H1 (cell line): ENCODE measurements around the gene ZNF423. TPM values are rescaled to one million over a fixed set of nuclear protein-coding genes. Genes with fewer than 3 reads are reported as not detected.

Experiments used
- CTCF ChIA-PET: fragments of 300-600 bp; sonication (Branson Sonifier 250); formaldehyde crosslinking; loops from one replicate; lab custom pipeline; 2021; ENCODE audit not compliant: partially characterized antibody; lab: Charles Lee
- POLR2A ChIA-PET: fragments of 300-600 bp; sonication (Branson Sonifier 250); formaldehyde crosslinking; loops from one replicate; lab custom pipeline; 2021; ENCODE audit warnings: inconsistent platforms; ENCODE audit not compliant: partially characterized antibody; lab: Charles Lee
- DNase-seq, 2 experiments: peaks; one replicate each; pipeline versions ENCODE4 v3.0.0 to v3.0.0-alpha.2; 2010 to 2022; ENCODE audit warnings: low spot score in 2 of 2, low read depth in 1 of 2, mixed read lengths in 1 of 2
- FAIRE-seq: peaks from 2 replicates; lab custom pipeline; 2011; peaks lifted over from hg19 to GRCh38; lab: Jason Lieb, UNC
- H2AFZ ChIP-seq: 2 replicates; pipeline ENCODE4 v1.8.1; 2012; ENCODE audit warnings: low read length, inconsistent platforms
- H2AK5ac ChIP-seq: 2 replicates; pipeline ENCODE4 v1.6.1; 2013; ENCODE audit warnings: low read depth, low read length
- H2BK120ac ChIP-seq: replicated peaks from 2 replicates; pipeline ENCODE3; 2013; ENCODE audit warnings: low read depth, low read length, inconsistent platforms
- H2BK12ac ChIP-seq: 2 replicates; pipeline ENCODE4 v1.6.1; 2013; ENCODE audit warnings: low read depth, low read length
- H2BK15ac ChIP-seq: 2 replicates; pipeline ENCODE4 v1.6.1; 2013; ENCODE audit warnings: low read length
- H2BK20ac ChIP-seq: 2 replicates; pipeline ENCODE4 v1.6.1; 2013; ENCODE audit warnings: low read length
- H2BK5ac ChIP-seq: 2 replicates; pipeline ENCODE4 v1.6.1; 2013; ENCODE audit warnings: low read depth, low read length
- H3K14ac ChIP-seq: 2 replicates; pipeline ENCODE4 v1.6.1; 2013; ENCODE audit warnings: inconsistent platforms; ENCODE audit not compliant: insufficient read length
- H3K18ac ChIP-seq: 2 replicates; pipeline ENCODE4 v1.6.1; 2013; ENCODE audit warnings: low read length; ENCODE audit errors: extremely low read depth
- H3K23ac ChIP-seq: 2 replicates; pipeline ENCODE4 v1.6.1; 2013; ENCODE audit warnings: inconsistent platforms; ENCODE audit not compliant: insufficient read length
- H3K23me2 ChIP-seq: 2 replicates; pipeline ENCODE4 v1.6.1; 2013; ENCODE audit warnings: low read depth, low read length
- H3K27ac ChIP-seq: 2 replicates; pipeline ENCODE4 v1.6.1; 2011; ENCODE audit warnings: low read depth, low read length, inconsistent platforms
- H3K27me3 ChIP-seq, 4 experiments: replicated peaks in 1 of 4; 1 replicate in 1 of 4; 2 replicates in 3 of 4; pipeline versions ENCODE4 v1.6.1 to v1.8.1; 2011 to 2013; ENCODE audit warnings: low read length in 3 of 4, mild to moderate bottlenecking in 3 of 4, inconsistent platforms in 2 of 4, mixed read lengths in 2 of 4, moderate library complexity in 1 of 4; ENCODE audit not compliant: control insufficient read depth in 3 of 4, insufficient read depth in 3 of 4; ENCODE audit errors: extremely low read depth in 1 of 4
- H3K36me3 ChIP-seq, 4 experiments: 2 replicates each; pipeline versions ENCODE4 v1.6.1 to v1.8.1; 2011 to 2013; ENCODE audit warnings: mild to moderate bottlenecking in 4 of 4, low read length in 3 of 4, moderate library complexity in 2 of 4, control low read depth in 1 of 4, inconsistent platforms in 1 of 4; ENCODE audit not compliant: insufficient read depth in 4 of 4, control insufficient read depth in 2 of 4
- H3K4ac ChIP-seq: replicated peaks from 2 replicates; pipeline ENCODE3; 2013; ENCODE audit warnings: low read length, low read depth, mixed read lengths, inconsistent platforms; ENCODE audit not compliant: insufficient read length
- H3K4me1 ChIP-seq, 4 experiments: replicated peaks in 1 of 4; 1 replicate in 1 of 4; 2 replicates in 3 of 4; pipeline versions ENCODE4 v1.6.1 to v1.8.1; 2011 to 2013; ENCODE audit warnings: low read length in 3 of 4, inconsistent platforms in 2 of 4, mixed read lengths in 1 of 4; ENCODE audit not compliant: insufficient read depth in 4 of 4, control insufficient read depth in 3 of 4
- H3K4me2 ChIP-seq, 2 experiments: 2 replicates each; pipeline versions ENCODE4 v1.6.1 to v1.8.1; 2011 to 2013; ENCODE audit warnings: low read depth in 2 of 2, low read length in 2 of 2, control low read depth in 1 of 2, inconsistent platforms in 1 of 2, mild to moderate bottlenecking in 1 of 2; ENCODE audit not compliant: insufficient read depth in 1 of 2
- H3K4me3 ChIP-seq, 4 experiments: fragments of 200-600, 300-600 bp in 1 of 4; sonication (generic), shearing (Covaris generic), sonication (Bioruptor Twin) in 1 of 4; 2 replicates each; pipeline versions ENCODE4 v1.5.1 to v1.8.1; 2011 to 2016; ENCODE audit warnings: low read length in 4 of 4, low read depth in 3 of 4, control low read depth in 2 of 4, inconsistent platforms in 2 of 4, mild to moderate bottlenecking in 2 of 4, mixed read lengths in 1 of 4, moderate library complexity in 1 of 4; ENCODE audit not compliant: insufficient read depth in 2 of 4; ENCODE audit errors: extremely low read depth in 1 of 4
- H3K56ac ChIP-seq: replicated peaks from 2 replicates; pipeline ENCODE3; 2013; ENCODE audit warnings: low read depth, mild to moderate bottlenecking, mixed read lengths, low read length, inconsistent platforms; ENCODE audit not compliant: insufficient read length
- H3K79me1 ChIP-seq: 2 replicates; pipeline ENCODE4 v1.6.1; 2013; ENCODE audit warnings: low read depth, low read length, control low read depth
- H3K79me2 ChIP-seq, 2 experiments: 2 replicates each; pipeline versions ENCODE4 v1.6.1 to v1.8.1; 2012 to 2013; ENCODE audit warnings: low read length in 2 of 2, mild to moderate bottlenecking in 2 of 2, inconsistent platforms in 1 of 2; ENCODE audit not compliant: insufficient read depth in 2 of 2, control insufficient read depth in 1 of 2
- H3K9ac ChIP-seq, 4 experiments: replicated peaks in 1 of 4; 1 replicate in 1 of 4; 2 replicates in 3 of 4; pipeline versions ENCODE4 v1.6.1 to v1.8.1; 2011 to 2013; ENCODE audit warnings: low read depth in 3 of 4, low read length in 3 of 4, control low read depth in 2 of 4, mild to moderate bottlenecking in 2 of 4, moderate library complexity in 2 of 4, inconsistent platforms in 1 of 4; ENCODE audit errors: extremely low read depth in 1 of 4
- H3K9me3 ChIP-seq, 2 experiments: 2 replicates each; pipeline versions ENCODE4 v1.6.1 to v1.8.1; 2012 to 2013; ENCODE audit warnings: mild to moderate bottlenecking in 2 of 2, moderate library complexity in 2 of 2, control low read depth in 1 of 2, inconsistent platforms in 1 of 2, low read depth in 1 of 2, low read length in 1 of 2, mixed read lengths in 1 of 2; ENCODE audit not compliant: insufficient read depth in 2 of 2
- H4K20me1 ChIP-seq, 2 experiments: replicated peaks in 1 of 2; 2 replicates each; pipeline versions ENCODE3 to v1.8.1; 2011 to 2013; ENCODE audit warnings: inconsistent platforms in 2 of 2, low read length in 2 of 2, mild to moderate bottlenecking in 1 of 2; ENCODE audit not compliant: insufficient read depth in 2 of 2, control insufficient read depth in 1 of 2
- H4K5ac ChIP-seq: 2 replicates; pipeline ENCODE4 v1.6.1; 2013; ENCODE audit warnings: low read length, low read depth, mixed read lengths, inconsistent platforms; ENCODE audit not compliant: insufficient read length
- H4K8ac ChIP-seq: 2 replicates; pipeline ENCODE4 v1.8.0; 2013; ENCODE audit warnings: mild to moderate bottlenecking, moderate library complexity, low read length, inconsistent platforms; ENCODE audit not compliant: insufficient read depth; ENCODE audit errors: extremely low read depth
- H4K91ac ChIP-seq: replicated peaks from 2 replicates; pipeline ENCODE3; 2013; ENCODE audit warnings: low read length, mixed read lengths, inconsistent platforms; ENCODE audit not compliant: insufficient read length
- ASH2L ChIP-seq: fragments of 200-600, 300-600 bp; sonication (generic); IDR thresholded peaks from one replicate; pipeline ENCODE4 v1.7.1; 2017; ENCODE audit warnings: low read length
- RNF2 ChIP-seq: fragments of 200-900, 300-1000 bp; sonication (generic); IDR thresholded peaks from 2 replicates; pipeline ENCODE4 v1.7.1; 2016; ENCODE audit warnings: borderline replicate concordance, low read depth, mild to moderate bottlenecking, antibody characterized with exemption, low read length; ENCODE audit not compliant: poor library complexity, severe bottlenecking; ENCODE audit errors: missing control alignments
- YY1 ChIP-seq: IDR thresholded peaks from 2 replicates; pipeline ENCODE4 v1.6.1; 2011; ENCODE audit warnings: low read depth, mild to moderate bottlenecking, low read length
- WGBS, 2 experiments: shearing (Covaris generic) in 1 of 2; methylation state at CpG; one replicate each; pipeline versions ENCODE4 v1.1.6 to v1.1.7; 2013 to 2015; ENCODE audit warnings: low lambda C conversion rate in 2 of 2, mixed read lengths in 2 of 2, inconsistent platforms in 1 of 2, low coverage in 1 of 2, missing lambda C conversion rate in 1 of 2; ENCODE audit not compliant: insufficient replicate concordance in 2 of 2, insufficient coverage in 1 of 2, insufficient read length in 1 of 2; ENCODE audit errors: extremely low coverage in 1 of 2, missing lambda C conversion rate in 1 of 2; 5-methylcytosine and 5-hydroxymethylcytosine counted together
- polyA plus RNA-seq, 7 experiments: library from polyadenylated mRNA; depleted of rRNA in 3 of 7; stranded (reverse) in 5 of 7; unstranded in 2 of 7; fragments of >200 nt in 5 of 7; fragments of 200-250 nt in 2 of 7; gene quantifications; 1 replicate in 5 of 7; 2 replicates in 1 of 7; 4 replicates in 1 of 7; pipeline versions ENCODE4 v1.2.1 to v1.2.3, GENCODE V29; 2011 to 2013; ENCODE audit warnings: missing spikeins in 2 of 7, mixed read lengths in 2 of 7
- total RNA-seq: library from RNA; stranded (reverse); fragmentation: NEBNext Ultra II Directional; extraction: Animal tissue kit (Norgen Biotek cat#: 25700); gene quantifications from 2 replicates; pipeline ENCODE4 v1.2.1, GENCODE V29; 2021

ZNF423 gene
- total and polyA plus RNA-seq, 2 of the 8 experiments (the other 6 are each of a cell fraction or from before 2014, with no cell fraction given) = 38.2 to 52.3 TPM

DNA sequence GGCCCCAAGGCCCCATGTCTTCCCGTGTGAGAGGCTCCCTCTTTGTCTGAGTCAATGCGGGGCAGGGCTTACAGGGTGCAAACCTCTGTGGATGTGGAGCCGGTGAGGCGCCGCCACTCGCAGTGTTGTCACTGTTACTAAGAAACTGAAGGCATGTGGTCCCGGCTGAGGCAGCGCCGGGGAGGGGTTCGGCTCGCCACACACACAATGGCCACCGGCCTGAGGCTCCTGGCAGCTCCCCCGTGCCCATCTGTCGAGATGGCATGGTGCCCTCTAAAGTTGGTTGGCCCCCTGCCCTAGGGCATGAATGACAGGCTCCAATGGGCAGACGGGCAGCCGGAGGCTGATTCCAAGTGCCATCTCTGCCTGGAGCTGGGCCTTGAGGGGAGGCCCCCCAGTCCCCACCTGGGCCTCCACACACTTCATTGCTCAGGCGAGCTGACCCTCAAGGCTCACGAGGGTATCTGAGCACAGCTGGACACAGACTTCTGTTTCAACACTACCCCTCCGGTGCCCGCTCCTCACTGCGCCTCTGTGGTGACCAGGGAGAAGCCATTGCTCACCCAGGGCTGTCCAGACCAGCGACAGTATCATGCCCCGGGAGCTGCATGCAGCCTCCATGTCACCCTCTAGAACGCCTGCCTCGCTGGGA, 345.1 kb downstream of the ZNF423 start:
- Histone ChIP-seq H3K4me2 (no peak overlapping the region), H2AFZ (no peak overlapping the region), H3K27ac (no peak overlapping the region), H3K23me2 (peaks cover 11% of the 10 kb centered on the region; the same call in 1 of the 2 replicates), H3K36me3 (no peaks in the 10 kb centered on the region), H4K8ac (0 out of 2 replicates have a peak overlapping the region, but pooled peaks have one; percentile 15), H3K18ac (no peak overlapping the region), H2BK5ac (no peak overlapping the region; the same call in 1 of the 2 replicates), H2BK15ac (no peak overlapping the region), H3K79me2 (no peaks in the 10 kb centered on the region), H3K9me3 (no peaks in the 10 kb centered on the region), H2BK12ac (no peak overlapping the region), H3K27me3 (no peaks in the 10 kb centered on the region), H4K5ac (no peak overlapping the region), H2BK20ac (no peak overlapping the region), H3K4me1 (no peaks in the 10 kb centered on the region), H3K9ac (no peak overlapping the region), H3K23ac (no peak overlapping the region), H4K91ac (no peak overlapping the region), H3K4ac (no peak overlapping the region), H3K4me3 (no peak overlapping the region), H2AK5ac (no peak overlapping the region), H3K79me1 (no peaks in the 10 kb centered on the region), H2BK120ac (no peak overlapping the region), H3K14ac (no peak overlapping the region), H3K56ac (no peak overlapping the region), H4K20me1 (peaks cover 0 to 7% of the 10 kb centered on the region in 2 experiments)
- ChIA-PET CTCF (interaction anchor here (1.0 to 2.3 kb wide), 3 partner anchors 27 to 83 kb away, joined by 3 to 10 read pairs (median 4); no protein-coding TSS in a partner anchor), POLR2A (no interaction called here)
- FAIRE-seq = no peak
- DNase-seq = no peak
- TF ChIP-seq YY1 (no peak), RNF2 (no peak), ASH2L (no peak)
- 88% methylated on average over 22 of the region's 25 CpGs; no CpG with 5 or more reads in 1 of the 2 experiments for WGBS, 2 experiments
